RCC 7860 (cell line): ENCODE measurements around the gene KIAA1671.

Experiments used
- DNase-seq: peaks from one replicate; pipeline ENCODE4 v3.0.0-alpha.2; 2015; ENCODE audit warnings: low spot score
- FAIRE-seq: peaks from 2 replicates; lab custom pipeline; 2012; peaks lifted over from hg19 to GRCh38; lab: Jason Lieb, UNC

KIAA1671 gene

GRCh38 chr22:25134451-25134850, 181.9 kb downstream of the KIAA1671 start:
- no peak for FAIRE-seq
- DNase-seq = no peak

GRCh38 chr22:25136953-25137576, 184.5 kb downstream of the KIAA1671 start:
- no peak for DNase-seq
- no peak for FAIRE-seq

- DNase-seq (no peak), FAIRE-seq (no peak)
Observed at GRCh38 chr22:25137577-25138525, 185.3 kb downstream of the KIAA1671 start.

GRCh38 chr22:25139062-25139461, 186.5 kb downstream of the KIAA1671 start:
- DNase-seq (no peak), FAIRE-seq (no peak)

DNA sequence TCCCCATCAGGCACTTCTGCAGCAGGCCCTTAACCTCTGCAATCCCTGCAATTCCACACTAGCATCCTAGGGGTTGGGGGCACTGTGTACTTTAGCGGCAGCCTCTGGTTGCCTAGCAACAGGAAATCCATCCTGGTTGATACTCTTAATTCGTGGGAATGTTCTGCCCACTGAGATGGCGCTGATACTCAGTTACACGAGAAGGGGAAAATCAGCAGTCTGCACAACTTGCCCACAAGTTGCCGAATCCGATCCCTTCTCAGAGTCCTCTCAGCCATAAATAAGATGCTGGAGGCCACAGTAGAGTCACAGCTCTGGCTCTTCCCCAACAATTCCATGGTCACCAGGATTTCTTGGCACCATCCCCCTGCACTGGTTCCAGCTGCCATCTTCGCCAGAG, 189.6 kb downstream of the KIAA1671 start:
- DNase-seq = no peak
- no peak for FAIRE-seq

- DNase-seq = no peak
- no peak for FAIRE-seq
Observed at GRCh38 chr22:25143156-25144076, 190.9 kb downstream of the KIAA1671 start.

DNA sequence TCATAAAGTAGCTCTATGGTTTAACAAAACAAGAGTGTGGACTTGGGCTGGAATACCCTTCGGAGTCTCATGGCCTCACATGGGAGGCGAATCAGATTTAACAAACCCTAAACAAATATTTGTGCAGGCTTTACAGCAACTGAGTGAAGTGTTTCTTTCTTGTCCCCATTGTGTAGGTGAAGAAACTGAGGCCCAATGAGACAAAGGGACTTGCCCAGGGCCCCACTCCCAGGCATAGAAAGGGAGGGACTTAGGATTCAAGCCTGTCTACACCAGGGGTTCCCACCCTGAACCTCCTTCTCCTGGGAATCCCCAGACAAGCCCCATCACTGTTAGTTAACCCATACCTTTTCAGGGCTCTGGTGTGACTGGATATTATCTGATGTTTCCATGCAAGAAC, 192.0 kb downstream of the KIAA1671 start:
- FAIRE-seq (no peak), DNase-seq (no peak)

DNA sequence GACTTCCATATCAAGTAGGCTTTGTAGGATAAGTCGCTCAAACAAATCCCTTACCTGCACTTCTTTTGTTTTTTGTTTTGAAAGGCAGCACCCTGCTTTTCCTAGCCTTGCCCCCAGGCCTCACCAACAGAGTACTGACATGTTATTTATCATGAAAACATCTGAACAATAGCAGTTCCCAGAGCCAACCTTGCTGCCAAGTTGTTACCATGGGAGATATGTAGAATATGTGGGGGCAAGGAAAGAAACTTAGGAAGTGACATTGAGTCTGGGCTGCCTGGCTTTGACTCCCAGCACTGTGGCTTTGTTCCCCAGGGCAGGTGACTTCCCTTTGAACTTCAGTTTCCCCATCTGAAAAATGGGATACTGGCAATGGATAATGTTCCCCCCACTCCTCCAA, 193.8 kb downstream of the KIAA1671 start:
- FAIRE-seq = no peak
- no peak for DNase-seq

DNA sequence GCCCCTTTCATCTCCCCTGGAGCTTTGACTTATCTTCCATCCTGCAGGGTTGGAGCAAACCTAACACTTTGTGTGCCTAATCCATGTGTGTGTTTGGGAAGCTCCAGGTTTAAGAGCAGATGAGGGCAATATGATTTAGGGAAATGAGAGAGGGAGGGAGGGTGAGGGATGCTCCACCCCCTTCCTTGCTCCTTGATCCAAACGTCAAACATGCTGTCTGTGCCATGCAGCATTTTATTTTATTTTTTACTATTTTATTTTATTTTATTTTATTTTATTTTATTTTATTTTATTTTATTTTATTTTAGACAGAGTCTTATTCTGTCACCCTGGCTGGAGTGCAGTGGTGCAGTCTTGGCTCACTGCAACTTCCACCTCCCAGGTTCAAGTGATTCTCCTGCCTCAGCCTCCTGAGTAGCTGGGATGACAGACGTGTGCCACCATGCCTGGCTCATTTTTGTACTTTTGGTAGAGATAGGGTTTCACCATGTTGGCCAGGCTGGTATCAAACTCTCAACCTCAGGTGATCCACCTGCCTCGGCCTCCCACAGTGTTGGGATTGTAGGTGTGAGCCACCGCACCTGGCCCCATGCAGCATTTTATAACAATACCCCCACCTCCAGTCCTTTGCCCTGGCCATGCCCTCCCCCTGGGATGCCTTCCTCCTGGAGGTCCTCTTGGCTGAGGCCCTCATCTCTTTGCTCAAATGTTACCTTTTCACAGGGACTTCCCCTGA, 194.6 kb downstream of the KIAA1671 start:
- FAIRE-seq (no peak), DNase-seq (no peak)

DNA sequence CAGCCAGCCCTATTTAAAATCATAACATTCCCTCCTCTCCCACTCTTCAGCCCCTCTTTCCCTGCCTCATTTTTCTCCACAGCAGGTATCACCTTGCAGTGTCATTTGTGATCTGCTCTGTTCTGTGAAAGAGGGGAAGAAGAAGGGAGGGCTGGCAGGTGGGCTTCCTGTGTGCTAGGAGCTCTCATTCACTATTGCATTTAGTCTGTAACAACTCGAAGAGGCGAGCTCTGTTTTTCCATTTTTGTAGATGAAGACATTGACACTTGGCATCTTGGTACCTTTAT, 195.1 kb downstream of the KIAA1671 start:
- no peak for DNase-seq
- FAIRE-seq = no peak

GRCh38 chr22:25148149-25148691, 195.7 kb downstream of the KIAA1671 start:
- no peak for DNase-seq

GRCh38 chr22:25149014-25149413, 196.5 kb downstream of the KIAA1671 start:
- FAIRE-seq = no peak
- DNase-seq = no peak

More at GRCh38 chr22:25148149-25148691, 195.7 kb downstream of the KIAA1671 start:
- FAIRE-seq = no peak

- DNase-seq (no peak), FAIRE-seq (no peak)
Observed at GRCh38 chr22:25153961-25154666, 201.6 kb downstream of the KIAA1671 start.

GRCh38 chr22:25154667-25154999, 202.1 kb downstream of the KIAA1671 start:
- no peak for FAIRE-seq
- DNase-seq = no peak

DNA sequence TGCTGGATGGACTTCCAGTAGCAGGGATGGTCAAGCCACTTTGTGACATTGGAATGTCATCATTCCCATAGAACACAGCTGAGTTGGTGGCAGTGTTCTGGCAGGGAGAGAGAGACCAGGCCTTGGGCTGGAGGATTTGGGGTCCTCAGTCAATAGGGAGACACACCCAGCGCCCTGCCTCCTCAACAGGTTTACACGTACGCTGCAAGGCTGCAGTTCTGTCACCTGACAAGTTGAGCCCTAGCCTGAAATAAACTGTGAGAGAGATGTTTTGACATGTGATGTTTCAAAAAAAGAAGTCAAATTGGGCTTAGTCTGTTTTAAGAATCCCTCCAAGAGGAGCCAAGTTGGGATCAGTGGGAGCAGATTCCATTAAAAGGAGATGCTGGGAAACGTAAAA, 204.2 kb downstream of the KIAA1671 start:
- DNase-seq (no peak), FAIRE-seq (no peak)

DNA sequence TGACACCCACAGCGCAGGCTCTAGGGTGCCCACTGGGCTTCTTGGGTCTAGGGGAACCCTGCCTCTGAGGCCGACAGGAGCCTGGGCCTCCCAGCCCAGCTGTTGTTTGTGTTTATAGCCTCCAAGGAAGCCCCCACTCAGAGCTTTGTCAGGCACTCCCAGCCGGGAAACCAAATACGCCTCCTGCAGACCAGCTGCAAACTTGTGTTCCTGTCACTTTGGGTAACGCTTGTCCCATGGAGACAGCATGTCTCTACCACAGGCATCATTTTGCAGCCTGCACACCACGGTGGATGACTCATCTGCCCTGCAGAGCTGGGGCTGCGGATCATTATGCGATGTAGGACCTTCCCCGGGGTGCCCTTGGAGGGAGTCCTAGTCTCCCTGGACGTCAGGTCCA, 206.5 kb downstream of the KIAA1671 start:
- DNase-seq (no peak), FAIRE-seq (no peak)

DNA sequence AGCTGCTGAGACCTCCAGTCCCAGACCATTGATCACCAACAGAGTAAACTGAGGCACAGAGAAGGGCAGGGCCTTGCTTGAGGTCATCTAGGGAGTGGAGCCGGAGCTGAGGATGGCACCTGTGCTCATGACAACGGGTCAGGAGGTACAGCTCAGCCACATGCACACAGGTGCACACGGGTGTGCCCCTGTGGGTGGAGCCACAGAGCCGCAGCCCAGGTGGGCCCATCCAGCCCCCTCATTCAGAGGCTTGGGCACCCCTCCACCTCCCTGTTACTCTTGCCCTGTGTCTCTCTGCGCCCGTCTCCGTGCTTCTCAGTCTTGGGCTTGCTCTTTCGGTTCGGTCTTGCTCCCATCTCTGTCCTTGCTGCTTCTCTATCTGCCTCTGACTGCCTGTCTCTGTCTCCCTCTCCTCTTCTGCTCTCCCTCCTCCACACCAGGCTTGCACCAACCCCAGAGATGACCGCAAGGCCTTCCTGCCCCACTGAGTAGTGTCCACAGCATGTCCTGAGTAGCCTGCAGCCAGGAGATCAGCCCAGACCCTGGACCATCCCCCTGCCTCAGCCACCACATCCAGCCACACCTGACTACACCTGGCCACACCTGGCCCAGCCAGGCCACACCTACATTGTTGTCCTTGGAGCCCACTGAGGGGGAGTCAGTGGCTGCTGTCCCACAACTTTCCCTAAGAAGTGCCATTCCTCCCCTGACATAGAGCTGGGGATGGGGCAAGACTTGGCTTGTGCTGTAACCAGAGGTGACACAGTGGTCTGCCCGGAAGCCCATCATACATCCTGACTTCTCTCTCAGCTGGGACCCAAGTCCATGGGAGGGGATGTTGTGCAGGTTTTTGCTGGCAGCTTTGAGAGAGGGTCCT, 207.8 kb downstream of the KIAA1671 start:
- DNase-seq (no peak), FAIRE-seq (no peak)

- no peak for DNase-seq
- FAIRE-seq = no peak
Observed at GRCh38 chr22:25161017-25161915, 208.8 kb downstream of the KIAA1671 start.
